ENCODE results near the gene LYSMD2.
"Not testable (repeated sequence)": the region's sequence is repeated elsewhere in the genome, so short reads cannot be mapped to it uniquely, and the experiment has no call there.

The LYSMD2 gene

GRCh38 chr15:51737522-51738305 is at the start of gene LYSMD2:
Gene LYSMD2, minus strand, starts transcription at chr15:51737655. Its CDS starts 33 bp downstream, at chr15:51737622.
- DNase-seq: peak; percentile 52 to 75 (median 62)

- not testable (repeated sequence) for DNase-seq
Observed at GRCh38 chr15:51787130-51787529, 49.7 kb upstream of the LYSMD2 start.

DNA sequence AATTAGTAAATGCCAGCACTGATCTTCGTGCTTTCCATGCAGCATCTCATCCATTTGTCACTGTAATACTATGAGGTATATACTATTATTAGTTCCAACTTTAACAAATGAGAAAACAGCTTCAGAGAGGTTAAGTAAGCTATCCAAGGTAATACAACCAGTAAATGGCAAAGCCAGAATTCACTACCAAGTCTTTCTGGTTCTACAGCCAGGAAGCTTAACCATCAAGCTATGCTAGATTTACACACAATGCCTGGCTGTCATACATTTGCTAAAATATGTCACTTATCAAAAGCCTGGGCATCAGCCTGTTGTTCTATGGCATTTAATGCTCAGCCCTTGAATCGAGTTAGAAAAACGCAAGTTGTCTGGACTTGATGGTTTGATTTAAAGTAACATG is 46.5 kb upstream of the LYSMD2 start:
- no peak for DNase-seq

DNA sequence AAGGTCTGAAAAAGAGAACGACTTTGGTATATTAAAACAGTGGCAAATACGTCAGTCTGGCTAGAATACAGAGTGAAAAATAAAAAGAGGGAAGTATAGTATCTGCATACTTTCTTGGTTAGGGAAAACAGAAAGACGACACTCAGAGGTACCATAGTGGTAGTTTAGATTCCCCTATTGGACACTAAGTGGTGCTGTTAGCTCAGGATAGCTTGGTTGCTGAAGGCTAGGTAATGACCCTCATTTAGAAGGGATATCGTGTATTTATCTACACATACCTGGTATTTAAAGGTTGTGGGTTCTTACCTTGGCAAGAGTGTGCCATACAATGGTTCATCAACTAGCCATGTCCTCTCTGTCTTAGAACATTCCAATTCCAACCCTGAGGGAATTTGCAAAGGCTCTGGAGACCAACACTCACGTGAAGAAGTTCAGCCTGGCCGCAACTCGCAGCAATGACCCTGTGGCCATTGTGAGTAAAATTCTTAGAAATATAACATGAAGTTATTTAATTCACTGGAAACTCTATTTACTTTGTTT is 45.0 kb upstream of the LYSMD2 start:
- no peak for DNase-seq

DNA sequence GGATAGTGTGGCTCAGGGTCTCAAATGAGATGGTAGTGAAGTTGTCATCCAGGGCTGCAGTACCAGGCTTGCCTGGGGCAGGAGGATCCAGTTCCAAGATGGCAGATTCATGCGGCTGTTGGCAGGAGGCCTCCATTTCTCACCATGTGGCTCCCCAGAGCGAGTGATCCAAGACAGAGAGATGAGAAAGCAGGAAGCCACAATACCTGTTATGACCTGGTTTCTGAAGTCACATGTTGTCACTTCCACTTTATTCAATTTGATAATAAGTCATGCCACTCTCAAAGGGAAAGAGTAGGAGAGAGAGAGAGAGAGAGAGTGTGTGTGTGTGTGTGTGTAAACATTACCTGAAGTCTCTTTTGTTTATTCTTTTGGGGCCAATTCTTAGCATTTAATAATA is 44.1 kb upstream of the LYSMD2 start:
- DNase-seq: no peak

- no peak for DNase-seq
Observed at GRCh38 chr15:51780636-51781035, 43.2 kb upstream of the LYSMD2 start.

GRCh38 chr15:51776952-51777569 is 39.6 kb upstream of the LYSMD2 start:
- peak in 5 of 6 experiments; percentile 33 to 74 (median 53) for DNase-seq

- DNase-seq: peak; percentile 7 to 55 (median 28)
Observed at GRCh38 chr15:51775967-51776816, 38.7 kb upstream of the LYSMD2 start.

GRCh38 chr15:51774916-51775315 is 37.5 kb upstream of the LYSMD2 start:
- DNase-seq: no peak

DNA sequence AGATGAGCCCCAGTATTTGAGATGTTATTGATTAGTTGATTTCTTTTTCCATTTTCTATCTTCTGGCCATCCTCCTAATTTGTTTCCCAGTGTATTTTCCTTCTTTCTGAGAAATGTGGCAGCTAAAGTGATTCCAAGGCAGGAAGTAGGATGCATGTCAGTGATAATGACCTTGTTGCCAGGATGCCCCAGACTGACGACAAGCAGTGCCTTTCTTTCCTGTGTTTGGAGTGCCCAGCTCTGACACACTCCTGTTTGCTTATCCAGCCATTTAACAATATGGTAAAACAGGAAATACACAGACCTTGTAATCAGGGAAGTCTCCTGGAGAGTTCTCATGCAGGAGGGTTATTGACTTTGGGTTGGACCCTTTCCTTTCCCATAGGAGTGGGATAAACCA is 34.3 kb upstream of the LYSMD2 start:
- no peak for DNase-seq

DNA sequence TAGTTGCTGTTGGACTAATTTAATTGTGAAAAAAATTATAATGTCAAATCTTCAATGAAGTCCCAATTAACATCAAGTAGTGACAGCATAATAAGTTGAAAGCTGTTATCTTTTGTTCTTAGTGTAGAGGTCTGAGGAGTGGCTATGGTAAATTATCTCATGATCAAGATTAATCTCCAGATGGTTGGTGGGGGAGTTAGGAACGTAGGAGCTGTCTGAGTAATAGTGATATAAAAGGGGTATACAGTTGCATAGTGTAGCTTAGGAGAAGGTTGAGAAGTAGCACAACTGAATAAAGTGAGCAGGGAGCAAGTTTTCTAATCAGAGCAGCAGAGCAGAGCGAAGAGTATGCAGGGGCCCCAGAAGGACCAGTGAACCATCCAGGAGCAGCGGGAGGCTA is 33.4 kb upstream of the LYSMD2 start:
- DNase-seq: no peak

- DNase-seq: peak in 3 of 6 experiments; percentile 16 to 53 (median 29)
Observed at GRCh38 chr15:51768018-51768417, 30.6 kb upstream of the LYSMD2 start.

GRCh38 chr15:51766341-51766740 is 28.9 kb upstream of the LYSMD2 start:
- no peak for DNase-seq

DNA sequence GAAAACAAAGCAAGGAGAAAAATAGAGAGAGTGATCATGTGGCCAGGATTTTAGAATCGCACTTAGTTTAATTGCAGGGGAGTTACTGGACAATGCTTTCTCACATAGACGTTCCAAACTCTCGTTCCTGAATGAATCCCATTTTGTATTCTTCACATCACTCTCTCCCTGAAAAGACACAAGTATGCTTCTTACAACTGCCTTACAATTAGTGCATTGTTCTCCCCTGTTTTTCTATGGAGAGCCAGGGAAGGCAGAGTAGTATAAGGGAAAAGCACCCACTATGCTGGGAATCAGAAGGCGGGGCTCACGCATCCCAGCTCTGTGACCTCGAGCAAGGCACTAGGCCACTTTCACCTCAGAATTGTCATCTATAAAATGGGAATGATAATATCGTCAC is 28.3 kb upstream of the LYSMD2 start:
- no peak for DNase-seq

DNA sequence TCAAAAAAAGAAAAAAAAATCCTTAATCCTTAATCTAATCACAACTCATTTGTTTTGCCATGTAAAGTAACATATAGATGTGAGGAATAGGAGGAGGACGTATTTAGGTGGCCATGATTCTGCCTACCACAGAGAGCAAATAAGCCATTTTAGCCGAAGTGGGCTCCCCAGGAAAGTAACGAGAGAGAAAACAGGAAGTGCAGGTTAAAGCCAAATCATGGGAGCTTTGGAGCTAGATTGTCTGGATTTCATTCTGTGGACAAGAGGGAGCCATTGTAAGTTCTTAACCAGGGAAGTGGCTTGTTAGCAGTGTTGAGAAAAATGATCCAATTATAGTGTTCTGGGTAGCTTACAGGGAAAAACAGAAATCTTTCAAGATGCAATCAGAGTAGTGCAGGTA is 23.4 kb upstream of the LYSMD2 start:
- no peak for DNase-seq

GRCh38 chr15:51759557-51760070 is 22.2 kb upstream of the LYSMD2 start:
- no peak for DNase-seq

DNA sequence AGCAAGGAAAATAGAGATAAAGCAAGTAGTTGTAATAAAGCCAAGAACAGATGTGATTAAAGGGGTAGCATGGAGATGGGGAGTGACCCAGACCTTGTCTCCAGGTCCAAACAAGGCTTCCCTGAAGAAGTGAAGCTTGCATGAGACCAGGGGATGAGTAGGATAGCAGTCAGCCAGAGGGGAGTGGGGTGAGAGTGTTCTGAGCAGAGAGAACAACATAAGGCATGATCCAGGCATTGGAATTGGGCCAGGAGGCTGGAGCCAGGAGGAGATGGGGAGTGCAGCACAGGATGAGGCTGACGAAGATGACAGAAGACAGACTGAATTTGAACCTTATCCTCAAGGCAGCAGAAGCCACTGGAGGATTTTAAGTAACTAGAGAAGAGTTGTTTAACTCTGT is 21.2 kb upstream of the LYSMD2 start:
- DNase-seq: no peak

GRCh38 chr15:51757450-51757849 is 20.0 kb upstream of the LYSMD2 start:
- DNase-seq: no peak

DNA sequence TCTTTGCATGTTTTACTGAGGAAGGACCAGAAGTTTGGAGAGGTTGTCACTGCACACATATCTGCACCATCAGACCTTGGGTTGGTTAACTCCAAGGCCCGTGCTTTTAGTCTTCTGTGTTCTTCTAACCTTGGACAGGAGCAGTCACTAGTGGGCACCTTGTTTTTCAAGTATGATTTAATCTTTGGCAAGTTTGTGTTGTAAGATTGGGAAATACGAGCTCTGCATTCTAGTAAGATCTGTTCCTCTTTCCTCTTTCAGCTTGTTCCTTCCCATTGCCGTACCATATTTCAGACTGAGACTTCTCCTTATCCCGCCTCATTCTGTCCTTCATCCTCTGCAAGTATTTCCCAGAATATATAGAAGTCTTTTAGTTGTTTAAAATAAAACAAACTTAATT is 19.0 kb upstream of the LYSMD2 start:
- DNase-seq: no peak

DNA sequence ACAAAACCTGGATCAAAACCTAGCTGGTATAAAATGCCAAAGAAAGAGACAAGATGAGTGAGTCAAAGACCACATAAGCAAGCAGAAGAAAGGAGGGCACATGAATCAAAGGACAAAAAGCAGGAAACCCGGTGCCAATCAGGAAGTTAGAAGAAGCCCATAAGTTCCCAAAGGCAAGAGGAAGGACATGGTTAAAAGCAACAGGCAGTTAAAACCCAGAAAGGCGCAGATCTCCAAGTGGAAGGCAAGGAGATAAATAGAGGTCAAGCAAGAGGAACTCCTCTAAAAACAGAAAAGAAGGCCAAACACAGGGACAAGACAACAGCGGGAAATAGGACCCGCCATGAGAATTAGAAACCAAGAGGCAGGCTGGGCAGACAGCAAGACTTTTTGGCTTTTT is 18.3 kb upstream of the LYSMD2 start:
- DNase-seq: no peak

- DNase-seq: no peak
Observed at GRCh38 chr15:51754267-51754666, 16.8 kb upstream of the LYSMD2 start.

DNA sequence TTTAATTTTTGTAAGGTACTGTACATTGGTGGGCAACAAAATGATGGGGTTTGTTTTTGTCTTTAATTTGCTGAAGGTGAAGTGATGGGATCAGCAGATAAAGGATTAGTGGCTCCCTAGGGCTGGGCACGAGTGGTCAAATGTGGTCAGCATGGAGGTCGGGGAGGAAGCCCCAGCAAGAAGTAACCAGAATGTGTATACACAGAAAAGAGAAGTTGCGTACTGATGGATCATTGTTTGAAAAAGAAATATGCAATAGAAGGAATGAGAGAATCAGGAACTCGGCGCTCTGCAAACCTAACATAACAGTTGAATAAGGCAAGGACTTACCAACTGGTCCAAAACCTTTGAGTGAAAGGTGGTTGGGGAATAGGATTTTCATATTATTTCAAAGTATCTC is 15.4 kb upstream of the LYSMD2 start:
- no peak for DNase-seq

Data from stimulated activated naive CD4-positive, alpha-beta T cell (primary cell).